HepG2 (cell line): ENCODE measurements around the gene CNTRL. TPM values are rescaled to one million over a fixed set of nuclear protein-coding genes. Genes with fewer than 3 reads are reported as not detected.

Source experiments
- ATAC-seq: fragments of 200-7000 bp; cut with Tn5 transposase; 3 replicates; pipeline ENCODE4 v1.9.1; 2020; ENCODE audit warnings: mild to moderate bottlenecking, moderate library complexity
- BruUV-seq: library from RNA; stranded (reverse); fragments of 400-500 nt; replicated peaks from 2 replicates; lab custom pipeline; 2021; lab: Mats Ljungman, UMichigan
- CTCF ChIA-PET: fragments of 300-600 bp; formaldehyde crosslinking; extraction: SDS; loops from one replicate; lab custom pipeline; 2021; ENCODE audit warnings: low total read pairs, inconsistent platforms, low intra/inter-chr PET ratio; lab: Yijun Ruan, JAX
- POLR2A ChIA-PET: fragments of 350-600 bp; sonication (Branson Sonifier 250); formaldehyde crosslinking; loops from one replicate; lab custom pipeline; 2020; ENCODE audit warnings: antibody characterized with exemption, inconsistent platforms; lab: Yijun Ruan, JAX
- DNase-seq: peaks from one replicate; pipeline ENCODE4 v3.0.0-alpha.2; 2015; ENCODE audit warnings: low spot score
- FAIRE-seq: peaks from 3 replicates; lab custom pipeline; 2011; peaks lifted over from hg19 to GRCh38; lab: Jason Lieb, UNC
- H2AFZ ChIP-seq: one replicate; pipeline ENCODE4 v1.6.1; 2011; ENCODE audit warnings: low read length, inconsistent platforms
- H3K27ac ChIP-seq: fragments of 300-600 bp; 3 replicates; pipeline ENCODE4 v1.8.0; 2011; ENCODE audit warnings: mixed run types, mild to moderate bottlenecking, mixed read lengths, low read length, inconsistent platforms; ENCODE audit not compliant: insufficient read depth; ENCODE audit errors: extremely low read length
- H3K27me3 ChIP-seq, 2 experiments: fragments of 200-600 bp in 1 of 2; 2 replicates in 1 of 2; 3 replicates in 1 of 2; pipeline versions ENCODE4 v1.6.0 to v1.8.0; 2011; ENCODE audit warnings: low read length in 2 of 2, mild to moderate bottlenecking in 2 of 2, moderate library complexity in 2 of 2, inconsistent platforms in 1 of 2; ENCODE audit not compliant: insufficient read depth in 2 of 2, control insufficient read depth in 1 of 2
- H3K36me3 ChIP-seq, 2 experiments: fragments of 200-600 bp in 1 of 2; replicated peaks in 1 of 2; 2 replicates in 1 of 2; 3 replicates in 1 of 2; pipeline versions ENCODE4 v1.5.1 to v1.8.0; 2011; ENCODE audit warnings: low read length in 2 of 2, inconsistent platforms in 1 of 2; ENCODE audit not compliant: insufficient read depth in 2 of 2, control insufficient read depth in 1 of 2
- H3K4me1 ChIP-seq: 2 replicates; pipeline ENCODE4 v1.5.1; 2012; ENCODE audit warnings: low read length, inconsistent platforms; ENCODE audit not compliant: insufficient read depth
- H3K4me2 ChIP-seq: 2 replicates; pipeline ENCODE4 v1.6.0; 2011; ENCODE audit warnings: low read depth, low read length, inconsistent platforms
- H3K4me3 ChIP-seq, 3 experiments: fragments of 200-600 bp in 1 of 3; sonication (generic), shearing (Covaris generic) in 1 of 3; replicated peaks in 1 of 3; 2 replicates each; pipeline ENCODE4 v1.5.1; 2011 to 2016; ENCODE audit warnings: low read length in 3 of 3, inconsistent platforms in 2 of 3, low read depth in 2 of 3, mild to moderate bottlenecking in 2 of 3, control low read depth in 1 of 3, mixed read lengths in 1 of 3; ENCODE audit not compliant: insufficient read depth in 1 of 3
- H3K79me2 ChIP-seq: one replicate; pipeline ENCODE4 v1.6.1; 2011; ENCODE audit warnings: low read length, inconsistent platforms; ENCODE audit not compliant: insufficient read depth
- H3K9ac ChIP-seq: 2 replicates; pipeline ENCODE4 v1.6.0; 2011; ENCODE audit warnings: mild to moderate bottlenecking, low read depth, low read length, inconsistent platforms; ENCODE audit not compliant: insufficient read depth
- H3K9me3 ChIP-seq: 2 replicates; pipeline ENCODE4 v1.5.1; 2012; ENCODE audit warnings: mild to moderate bottlenecking, low read length
- H4K20me1 ChIP-seq: 2 replicates; pipeline ENCODE4 v1.6.0; 2011; ENCODE audit warnings: inconsistent platforms, mild to moderate bottlenecking, low read length, moderate library complexity; ENCODE audit not compliant: insufficient read depth
- ADNP ChIP-seq: sonication (generic); formaldehyde crosslinking; IDR thresholded peaks from 2 replicates; pipeline ENCODE4 v1.4.0; 2020; ENCODE audit warnings: missing genetic modification reagents
- EZH2 ChIP-seq: conservative IDR thresholded peaks from 2 replicates; pipeline ENCODE4 v1.6.1; 2012; ENCODE audit warnings: mild to moderate bottlenecking, low read depth, low read length, moderate library complexity
- MAFG ChIP-seq: sonication (generic); formaldehyde crosslinking; IDR thresholded peaks from 2 replicates; pipeline ENCODE4 v1.5.1; 2020; ENCODE audit warnings: mild to moderate bottlenecking, missing genetic modification reagents
- MIER2 ChIP-seq: IDR thresholded peaks from 2 replicates; pipeline ENCODE4 v1.6.1; 2016; ENCODE audit warnings: missing biosample characterization, missing genetic modification reagents
- RARA ChIP-seq: IDR thresholded peaks from 2 replicates; pipeline ENCODE4 v1.6.1; 2016; ENCODE audit warnings: missing genetic modification reagents, missing compliant biosample characterization
- RXRA ChIP-seq: sonication (generic); formaldehyde crosslinking; IDR thresholded peaks from 2 replicates; pipeline ENCODE4 v1.5.1; 2020; ENCODE audit warnings: missing genetic modification reagents
- SALL1 ChIP-seq: sonication (generic); formaldehyde crosslinking; IDR thresholded peaks from 2 replicates; pipeline ENCODE4 v1.8.0; 2022; ENCODE audit warnings: mild to moderate bottlenecking, missing genetic modification reagents
- SMAD1 ChIP-seq: sonication (generic); formaldehyde crosslinking; IDR thresholded peaks from 2 replicates; pipeline ENCODE4 v1.4.0; 2020; ENCODE audit warnings: missing genetic modification reagents, low read depth, mild to moderate bottlenecking, borderline replicate concordance
- SP1 ChIP-seq, 2 experiments: fragments of 450-650 bp in 1 of 2; sonication (generic) in 1 of 2; formaldehyde crosslinking in 1 of 2; IDR thresholded peaks; 2 replicates each; pipeline versions ENCODE4 v1.4.0 to v1.6.1; 2016 to 2020; ENCODE audit warnings: missing genetic modification reagents in 1 of 2
- ZFYVE20 ChIP-seq: sonication (generic); formaldehyde crosslinking; IDR thresholded peaks from 2 replicates; pipeline ENCODE4 v1.8.0; 2023; ENCODE audit warnings: low read depth, mild to moderate bottlenecking, moderate library complexity, missing genetic modification reagents, borderline replicate concordance
- ZNF510 ChIP-seq: sonication (generic); formaldehyde crosslinking; IDR thresholded peaks from 2 replicates; pipeline ENCODE4 v1.4.0; 2020; ENCODE audit warnings: low read depth, mild to moderate bottlenecking, missing genetic modification reagents
- WGBS: methylation state at CpG from one replicate; pipeline ENCODE4 v1.1.6; 2017; ENCODE audit warnings: low lambda C conversion rate; 5-methylcytosine and 5-hydroxymethylcytosine counted together
- in situ Hi-C: cut with HindIII; loops from 2 replicates; pipeline ENCODE4 v1.10.0; 2017; ENCODE audit warnings: low pct_unique_long_range_greater_than_20kb; ENCODE audit not compliant: extremely low pct_ligation_motif_present
- intact Hi-C: fragments of 100-400 bp; cut with micrococcal nuclease; formaldehyde crosslinking; loops from one replicate; pipeline ENCODE4 v1.10.0; 2022; ENCODE audit not compliant: unreplicated experiment
- polyA plus RNA-seq, 8 experiments: library from polyadenylated mRNA; depleted of rRNA in 3 of 8; stranded (reverse) in 7 of 8; unstranded in 1 of 8; fragments of >200 nt; fragmentation: Illumina TruSeq in 4 of 8; extraction: Trizol in 4 of 8; gene quantifications; 2 replicates each; pipeline versions ENCODE4 v1.2.1 to v1.2.3, GENCODE V29; 2011 to 2016; ENCODE audit warnings: low read depth in 4 of 8, missing spikeins in 1 of 8, mixed read lengths in 1 of 8; ENCODE audit not compliant: insufficient read depth in 1 of 8
- total RNA-seq, 5 experiments: library from RNA; depleted of rRNA; stranded (reverse); fragments of >200 nt; fragmentation: Illumina TruSeq; extraction: Trizol; gene quantifications; 2 replicates each; pipeline ENCODE4 v1.2.3, GENCODE V29; 2016; ENCODE audit warnings: low read depth in 1 of 5
- TF ChIP-seq, protein P1 (sequence below): sonication (generic); formaldehyde crosslinking; conservative IDR thresholded peaks from 2 replicates; pipeline ENCODE4 v1.8.0; 2022; ENCODE audit warnings: missing genetic modification reagents

CNTRL gene
- total and polyA plus RNA-seq, 2 of the 13 experiments (the other 11 are each of a cell fraction or from before 2014, with no cell fraction given): 7.5 to 11.8 TPM

DNA sequence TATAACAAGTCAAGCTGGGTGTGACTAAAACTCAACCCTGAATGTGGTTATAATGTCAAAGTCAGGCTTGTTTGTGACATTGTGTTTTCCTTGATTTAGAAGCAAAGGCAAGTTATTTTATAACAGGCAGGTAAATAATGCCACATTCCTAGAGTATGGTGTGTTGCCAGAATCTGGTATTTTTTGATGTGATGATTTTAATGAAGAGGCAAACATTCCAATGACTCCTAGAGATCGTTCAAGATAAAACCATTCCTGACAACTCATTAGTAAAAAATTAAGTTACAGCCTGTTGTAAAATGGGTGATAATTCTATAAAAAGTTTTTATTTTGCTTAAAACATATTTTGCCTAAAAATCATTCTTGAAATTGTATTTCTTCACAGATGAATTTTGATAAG lies 67.0 kb downstream of the CNTRL start:
- BruUV-seq: no TSS peak
- 98% methylated on average over 1 of the region's 1 CpG for WGBS
- no peaks in the 10 kb centered on the region for H3K27me3 ChIP-seq
- H3K4me2 ChIP-seq: no peak overlapping the region
- no peak overlapping the region for H3K27ac ChIP-seq
- POLR2A ChIA-PET: no interaction called here
- ATAC-seq (no peak), FAIRE-seq (no peak), DNase-seq (no peak)
- peaks cover 13 to 74% of the 10 kb centered on the region in 2 experiments for H3K36me3 ChIP-seq
- TF ChIP-seq SP1 (IDR thresholded peaks at IDR 0.05): no peak
- no peak for TF ChIP-seq SP1 (CRISPR knock-in tag; IDR thresholded peaks at IDR 0.05)
- TF ChIP-seq RXRA (CRISPR knock-in tag): no peak
- TF ChIP-seq ZNF510: no peak
- TF ChIP-seq SALL1 (CRISPR knock-in tag): no peak
- TF ChIP-seq, protein P1, sequence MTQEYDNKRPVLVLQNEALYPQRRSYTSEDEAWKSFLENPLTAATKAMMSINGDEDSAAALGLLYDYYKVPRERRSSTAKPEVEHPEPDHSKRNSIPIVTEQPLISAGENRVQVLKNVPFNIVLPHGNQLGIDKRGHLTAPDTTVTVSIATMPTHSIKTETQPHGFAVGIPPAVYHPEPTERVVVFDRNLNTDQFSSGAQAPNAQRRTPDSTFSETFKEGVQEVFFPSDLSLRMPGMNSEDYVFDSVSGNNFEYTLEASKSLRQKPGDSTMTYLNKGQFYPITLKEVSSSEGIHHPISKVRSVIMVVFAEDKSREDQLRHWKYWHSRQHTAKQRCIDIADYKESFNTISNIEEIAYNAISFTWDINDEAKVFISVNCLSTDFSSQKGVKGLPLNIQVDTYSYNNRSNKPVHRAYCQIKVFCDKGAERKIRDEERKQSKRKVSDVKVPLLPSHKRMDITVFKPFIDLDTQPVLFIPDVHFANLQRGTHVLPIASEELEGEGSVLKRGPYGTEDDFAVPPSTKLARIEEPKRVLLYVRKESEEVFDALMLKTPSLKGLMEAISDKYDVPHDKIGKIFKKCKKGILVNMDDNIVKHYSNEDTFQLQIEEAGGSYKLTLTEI (CRISPR knock-in tag): no peak
- TF ChIP-seq ZFYVE20 (CRISPR knock-in tag): no peak
- no peak for TF ChIP-seq EZH2
- no peak for TF ChIP-seq MIER2
- no peak for TF ChIP-seq MAFG (CRISPR knock-in tag)
- no peak for TF ChIP-seq ADNP (CRISPR knock-in tag)
- no peak for TF ChIP-seq SMAD1
- no peak for TF ChIP-seq RARA (CRISPR knock-in tag)
- H3K79me2 ChIP-seq: no peaks in the 10 kb centered on the region
- no peak overlapping the region for H3K4me3 ChIP-seq
- no peaks in the 10 kb centered on the region for H4K20me1 ChIP-seq
- intact Hi-C loops: no loop called here
- H3K9me3 ChIP-seq: no peaks in the 10 kb centered on the region
- CTCF ChIA-PET: no interaction called here
- H2AFZ ChIP-seq: no peak overlapping the region
- no peak overlapping the region for H3K9ac ChIP-seq
- in situ Hi-C loops: no loop called here
- H3K4me1 ChIP-seq: no peaks in the 10 kb centered on the region
